SJCRH30 (cell line): Measurements from ENCODE around the gene IRF7. TPM values are rescaled to one million over a fixed set of nuclear protein-coding genes. Genes with fewer than 3 reads are reported as not detected.

Experiments
- DNase-seq, 2 experiments: peaks; one replicate each; pipeline ENCODE4 v3.0.0-alpha.2; 2015 to 2020
- H3K27ac ChIP-seq: fragments of 250-450 bp; sonication (Bioruptor Pico); 2 replicates; pipeline ENCODE4 v1.5.1; 2020; ENCODE audit warnings: mild to moderate bottlenecking, moderate library complexity
- H3K27me3 ChIP-seq: fragments of 250-450 bp; sonication (Bioruptor Pico); 2 replicates; pipeline ENCODE4 v1.5.1; 2020; ENCODE audit warnings: mild to moderate bottlenecking, moderate library complexity
- H3K36me3 ChIP-seq: fragments of 250-450 bp; sonication (Bioruptor Pico); 2 replicates; pipeline ENCODE4 v1.5.1; 2020; ENCODE audit warnings: mild to moderate bottlenecking, moderate library complexity
- H3K4me1 ChIP-seq: fragments of 250-450 bp; sonication (Bioruptor Pico); 2 replicates; pipeline ENCODE4 v1.5.1; 2020; ENCODE audit warnings: mild to moderate bottlenecking, moderate library complexity
- H3K4me3 ChIP-seq: fragments of 250-450 bp; sonication (Bioruptor Pico); 2 replicates; pipeline ENCODE4 v1.5.1; 2020; ENCODE audit warnings: mild to moderate bottlenecking, moderate library complexity
- H3K9me3 ChIP-seq: fragments of 250-450 bp; sonication (Bioruptor Pico); replicated peaks from 2 replicates; pipeline ENCODE4 v1.5.1; 2020; ENCODE audit warnings: mild to moderate bottlenecking, moderate library complexity
- total RNA-seq: library from RNA; depleted of rRNA; stranded (reverse); fragments of >200 nt; shearing (Covaris generic); gene quantifications from 2 replicates; pipeline ENCODE4 v1.2.3, GENCODE V29; 2014

The IRF7 gene
- total RNA-seq, 1 experiment from 2014 or later: 5.8 TPM

DNA sequence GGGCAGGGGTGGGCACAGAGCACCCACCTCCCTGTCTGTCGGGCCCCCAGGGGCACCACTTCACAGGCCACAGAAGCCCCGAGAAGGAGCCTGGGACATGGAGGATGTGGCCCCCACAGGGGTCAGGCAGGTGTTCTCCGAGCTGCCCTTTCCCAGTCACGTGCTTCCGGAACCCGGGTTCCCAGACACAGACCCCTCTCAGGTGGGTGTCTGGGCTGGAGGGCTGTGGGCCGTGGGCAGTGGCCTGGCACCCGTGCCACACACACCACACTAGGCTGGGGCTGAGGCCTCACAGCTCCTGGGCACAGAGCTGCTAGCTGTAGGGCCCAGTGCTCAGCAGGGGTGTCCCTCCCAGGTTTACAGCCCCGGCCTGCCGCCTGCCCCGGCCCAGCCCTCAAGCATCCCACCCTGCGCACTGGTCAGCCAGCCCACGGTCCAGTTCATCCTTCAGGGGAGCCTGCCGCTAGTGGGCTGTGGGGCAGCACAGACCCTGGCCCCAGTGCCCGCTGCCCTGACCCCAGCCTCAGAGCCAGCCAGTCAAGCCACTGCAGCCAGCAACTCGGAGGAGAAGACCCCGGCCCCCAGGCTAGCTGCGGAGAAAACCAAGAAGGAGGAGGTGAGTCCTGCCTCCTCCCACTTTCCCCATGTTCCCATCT, 5.5 kb downstream of the IRF7 start:
- no peak overlapping the region for H3K4me3 ChIP-seq
- H3K27me3 ChIP-seq: no peaks in the 10 kb centered on the region
- DNase-seq: no peak
- no peaks in the 10 kb centered on the region for H3K9me3 ChIP-seq
- H3K27ac ChIP-seq: no peak overlapping the region
- peaks cover 66% of the 10 kb centered on the region for H3K36me3 ChIP-seq
- peaks cover 34% of the 10 kb centered on the region for H3K4me1 ChIP-seq

DNA sequence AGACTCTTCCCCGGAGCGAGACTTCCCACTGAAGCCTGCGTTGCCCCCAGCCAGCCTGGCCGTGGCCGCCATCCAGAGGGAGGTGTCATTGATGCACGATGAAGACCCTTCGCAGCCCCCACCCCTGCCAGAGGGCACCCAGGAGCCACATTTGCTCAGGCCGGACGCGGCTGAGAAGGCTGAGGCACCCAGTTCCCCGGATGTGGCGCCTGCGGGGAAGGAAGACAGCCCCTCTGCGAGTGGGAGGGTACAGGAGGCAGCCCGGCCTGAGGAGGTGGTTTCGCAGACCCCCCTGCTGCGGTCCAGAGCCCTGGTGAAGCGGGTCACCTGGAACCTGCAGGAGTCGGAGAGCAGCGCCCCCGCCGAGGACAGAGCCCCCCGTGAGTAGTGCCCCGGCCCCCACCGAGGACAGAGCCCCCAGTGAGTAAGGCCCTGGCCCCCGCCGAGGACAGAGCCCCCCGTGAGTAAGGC, 6.4 kb downstream of the IRF7 start:
- H3K9me3 ChIP-seq: no peaks in the 10 kb centered on the region
- peaks cover 34% of the 10 kb centered on the region for H3K4me1 ChIP-seq
- DNase-seq: no peak
- H3K27ac ChIP-seq: no peak overlapping the region
- no peak overlapping the region for H3K4me3 ChIP-seq
- H3K36me3 ChIP-seq: peaks cover 72% of the 10 kb centered on the region
- H3K27me3 ChIP-seq: no peaks in the 10 kb centered on the region

DNA sequence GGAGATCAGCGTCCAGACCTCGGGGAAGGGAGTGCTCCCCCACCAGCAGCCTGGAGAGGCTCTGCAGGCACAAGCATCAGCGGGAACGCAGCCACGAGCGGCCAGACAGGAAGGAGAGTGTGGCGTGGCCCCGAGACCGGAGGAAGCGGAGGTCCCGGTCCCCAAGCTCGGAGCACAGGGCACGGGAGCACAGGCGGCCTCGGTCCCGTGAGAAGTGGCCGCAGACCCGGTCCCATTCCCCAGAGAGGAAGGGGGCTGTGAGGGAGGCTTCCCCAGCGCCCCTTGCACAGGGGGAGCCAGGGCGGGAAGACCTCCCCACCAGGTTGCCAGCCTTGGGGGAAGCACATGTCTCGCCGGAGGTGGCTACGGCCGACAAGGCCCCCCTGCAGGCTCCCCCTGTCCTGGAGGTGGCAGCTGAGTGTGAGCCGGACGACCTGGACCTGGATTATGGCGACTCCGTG, 6.9 kb downstream of the IRF7 start:
- H3K4me1 ChIP-seq: peaks cover 28% of the 10 kb centered on the region
- DNase-seq: no peak
- no peaks in the 10 kb centered on the region for H3K27me3 ChIP-seq
- H3K27ac ChIP-seq: no peak overlapping the region
- peaks cover 76% of the 10 kb centered on the region for H3K36me3 ChIP-seq
- no peaks in the 10 kb centered on the region for H3K9me3 ChIP-seq
- H3K4me3 ChIP-seq: no peak overlapping the region

DNA sequence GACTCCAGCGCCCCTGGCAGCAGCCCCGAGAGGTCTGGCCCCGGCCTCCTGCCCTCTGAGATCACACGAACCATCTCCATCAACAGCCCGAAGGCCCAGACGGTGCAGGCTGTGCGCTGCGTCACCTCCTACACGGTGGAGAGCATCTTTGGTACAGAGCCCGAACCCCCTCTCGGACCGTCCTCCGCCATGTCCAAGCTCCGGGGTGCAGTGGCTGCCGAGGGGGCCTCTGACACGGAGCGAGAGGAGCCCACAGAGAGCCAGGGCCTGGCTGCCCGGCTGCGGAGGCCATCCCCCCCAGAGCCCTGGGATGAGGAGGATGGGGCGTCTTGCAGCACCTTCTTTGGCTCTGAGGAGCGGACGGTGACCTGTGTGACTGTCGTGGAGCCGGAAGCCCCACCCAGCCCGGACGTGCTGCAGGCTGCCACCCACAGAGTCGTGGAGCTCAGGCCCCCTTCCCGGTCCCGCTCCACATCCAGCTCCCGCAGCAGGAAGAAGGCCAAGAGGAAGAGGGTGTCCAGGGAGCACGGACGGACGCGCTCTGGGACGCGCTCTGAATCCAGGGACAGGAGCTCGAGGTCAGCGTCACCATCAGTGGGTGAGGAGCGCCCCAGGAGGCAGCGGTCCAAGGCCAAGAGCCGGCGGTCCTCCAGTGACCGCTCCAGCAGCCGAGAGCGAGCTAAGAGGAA, 7.6 kb downstream of the IRF7 start:
- no peak overlapping the region for H3K27ac ChIP-seq
- no peaks in the 10 kb centered on the region for H3K27me3 ChIP-seq
- no peak overlapping the region for H3K4me3 ChIP-seq
- peaks cover 24% of the 10 kb centered on the region for H3K4me1 ChIP-seq
- H3K36me3 ChIP-seq: peaks cover 79% of the 10 kb centered on the region
- DNase-seq: no peak
- H3K9me3 ChIP-seq: no peaks in the 10 kb centered on the region

DNA sequence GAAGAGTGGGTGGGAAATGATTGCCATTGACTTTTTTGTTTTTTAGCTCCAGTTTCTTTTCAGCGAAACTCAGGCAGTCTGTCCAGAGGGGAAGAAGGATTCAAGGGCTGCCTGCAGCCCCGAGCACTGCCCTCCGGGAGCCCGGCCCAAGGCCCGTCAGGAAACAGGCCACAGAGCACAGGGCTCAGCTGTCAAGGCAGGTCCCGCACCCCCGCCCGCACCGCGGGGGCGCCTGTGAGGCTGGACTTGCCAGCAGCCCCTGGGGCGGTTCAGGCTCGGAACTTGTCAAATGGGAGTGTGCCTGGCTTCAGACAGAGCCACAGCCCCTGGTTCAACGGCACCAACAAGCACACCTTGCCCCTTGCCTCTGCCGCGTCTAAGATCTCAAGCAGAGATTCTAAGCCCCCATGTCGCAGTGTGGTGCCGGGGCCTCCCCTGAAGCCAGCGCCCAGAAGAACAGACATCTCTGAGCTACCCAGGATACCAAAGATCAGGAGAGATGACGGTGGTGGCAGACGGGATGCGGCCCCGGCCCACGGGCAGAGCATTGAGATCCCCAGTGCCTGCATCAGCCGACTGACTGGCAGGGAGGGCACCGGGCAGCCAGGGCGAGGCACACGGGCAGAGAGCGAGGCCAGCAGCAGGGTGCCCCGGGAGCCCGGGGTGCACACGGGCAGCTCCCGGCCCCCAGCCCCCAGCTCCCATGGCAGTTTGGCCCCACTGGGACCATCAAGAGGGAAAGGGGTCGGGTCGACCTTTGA, 8.6 kb downstream of the IRF7 start:
- no peaks in the 10 kb centered on the region for H3K27me3 ChIP-seq
- H3K4me3 ChIP-seq: no peak overlapping the region
- no peaks in the 10 kb centered on the region for H3K9me3 ChIP-seq
- peaks cover 82% of the 10 kb centered on the region for H3K36me3 ChIP-seq
- peaks cover 15% of the 10 kb centered on the region for H3K4me1 ChIP-seq
- no peak overlapping the region for H3K27ac ChIP-seq
- DNase-seq: no peak

DNA sequence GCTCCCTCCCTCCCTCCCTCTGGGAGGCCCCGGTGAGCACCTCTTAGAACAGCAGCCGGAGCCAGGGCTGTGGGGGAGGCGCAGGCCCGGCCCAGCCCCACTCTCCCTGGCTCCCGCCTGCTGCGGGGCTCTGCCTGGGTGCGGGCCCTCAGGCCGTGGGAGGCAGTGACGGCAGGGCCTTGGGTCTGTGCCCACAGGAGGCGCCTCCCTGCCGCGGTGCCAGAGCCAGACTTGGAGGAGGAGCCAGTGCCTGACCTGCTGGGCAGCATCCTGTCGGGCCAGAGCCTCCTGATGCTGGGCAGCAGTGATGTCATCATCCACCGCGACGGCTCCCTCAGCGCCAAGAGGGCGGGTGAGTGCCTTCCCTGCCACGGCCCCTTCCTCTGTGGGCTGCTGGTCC, 9.5 kb downstream of the IRF7 start:
- no peaks in the 10 kb centered on the region for H3K27me3 ChIP-seq
- peaks cover 84% of the 10 kb centered on the region for H3K36me3 ChIP-seq
- H3K4me3 ChIP-seq: no peak overlapping the region
- H3K27ac ChIP-seq: no peak overlapping the region
- H3K4me1 ChIP-seq: peaks cover 6% of the 10 kb centered on the region
- H3K9me3 ChIP-seq: no peaks in the 10 kb centered on the region
- DNase-seq: no peak

DNA sequence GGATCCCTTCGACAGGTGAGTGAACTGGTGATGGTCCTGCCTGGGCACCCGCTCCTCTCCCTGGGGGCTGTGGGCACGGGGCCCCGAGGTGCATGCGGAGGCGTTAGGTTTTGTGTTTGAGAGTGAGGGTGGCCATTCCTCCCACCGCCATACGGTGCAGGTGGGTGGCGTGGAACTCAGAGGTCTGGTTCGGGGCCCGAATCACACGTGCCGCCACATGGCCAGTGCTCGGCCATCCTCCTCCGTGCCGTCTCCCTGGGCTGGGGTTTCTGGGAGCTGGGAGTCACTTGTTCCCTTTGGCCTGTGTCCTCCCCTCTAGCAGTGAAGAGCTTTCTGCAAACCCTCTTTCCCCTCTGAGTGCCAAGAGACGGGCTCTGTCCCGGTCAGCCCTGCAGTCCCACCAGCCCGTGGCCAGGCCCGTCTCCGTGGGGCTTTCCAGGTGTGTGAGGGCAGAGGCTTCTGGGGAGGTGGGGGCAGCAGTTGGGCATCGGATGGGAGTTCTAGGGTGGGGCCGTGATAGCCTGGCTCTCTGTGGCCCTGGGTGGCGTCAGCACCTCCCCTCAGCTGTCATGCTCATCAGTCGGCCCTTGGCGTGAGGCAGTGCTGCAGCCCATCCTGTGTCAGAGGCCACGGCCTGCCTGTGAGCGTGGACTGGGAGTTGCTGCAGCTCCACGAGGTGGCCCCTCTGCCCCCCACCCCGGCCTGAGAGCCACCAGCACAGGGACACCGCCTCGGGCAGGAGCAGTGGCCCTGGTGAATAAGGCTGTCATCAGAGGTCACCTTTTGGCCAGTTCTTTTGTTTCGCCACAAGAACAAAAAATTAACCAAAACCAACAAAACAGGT, 10.2 kb downstream of the IRF7 start:
- H3K4me1 ChIP-seq: no peaks in the 10 kb centered on the region
- no peaks in the 10 kb centered on the region for H3K27me3 ChIP-seq
- H3K36me3 ChIP-seq: peaks cover 84% of the 10 kb centered on the region
- no peak overlapping the region for H3K27ac ChIP-seq
- H3K9me3 ChIP-seq: no peaks in the 10 kb centered on the region
- DNase-seq: no peak
- no peak overlapping the region for H3K4me3 ChIP-seq

DNA sequence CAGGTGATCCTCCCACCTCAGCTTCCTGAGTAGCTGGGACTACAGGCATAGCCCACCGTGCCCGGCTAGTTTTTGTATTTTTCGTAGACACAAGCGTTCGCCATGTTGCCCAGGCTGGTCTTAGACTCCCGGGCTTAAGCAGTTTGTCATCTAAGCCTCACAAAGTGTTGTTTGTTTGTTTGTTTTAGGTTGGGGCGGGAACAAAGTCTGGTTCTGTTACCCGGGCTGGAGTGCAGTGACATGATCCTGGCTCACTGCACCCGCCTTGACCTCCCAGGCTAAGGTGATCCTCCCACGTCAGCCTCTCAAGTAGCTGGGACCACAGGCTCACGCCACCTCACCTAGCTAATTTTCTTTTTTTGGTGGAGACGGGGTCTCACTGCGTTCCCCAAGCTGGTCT, 12.6 kb downstream of the IRF7 start:
- H3K4me3 ChIP-seq: no peak overlapping the region
- H3K27ac ChIP-seq: no peak overlapping the region
- no peaks in the 10 kb centered on the region for H3K4me1 ChIP-seq
- H3K9me3 ChIP-seq: no peaks in the 10 kb centered on the region
- H3K27me3 ChIP-seq: no peaks in the 10 kb centered on the region
- H3K36me3 ChIP-seq: peaks cover 82% of the 10 kb centered on the region
- DNase-seq: no peak

DNA sequence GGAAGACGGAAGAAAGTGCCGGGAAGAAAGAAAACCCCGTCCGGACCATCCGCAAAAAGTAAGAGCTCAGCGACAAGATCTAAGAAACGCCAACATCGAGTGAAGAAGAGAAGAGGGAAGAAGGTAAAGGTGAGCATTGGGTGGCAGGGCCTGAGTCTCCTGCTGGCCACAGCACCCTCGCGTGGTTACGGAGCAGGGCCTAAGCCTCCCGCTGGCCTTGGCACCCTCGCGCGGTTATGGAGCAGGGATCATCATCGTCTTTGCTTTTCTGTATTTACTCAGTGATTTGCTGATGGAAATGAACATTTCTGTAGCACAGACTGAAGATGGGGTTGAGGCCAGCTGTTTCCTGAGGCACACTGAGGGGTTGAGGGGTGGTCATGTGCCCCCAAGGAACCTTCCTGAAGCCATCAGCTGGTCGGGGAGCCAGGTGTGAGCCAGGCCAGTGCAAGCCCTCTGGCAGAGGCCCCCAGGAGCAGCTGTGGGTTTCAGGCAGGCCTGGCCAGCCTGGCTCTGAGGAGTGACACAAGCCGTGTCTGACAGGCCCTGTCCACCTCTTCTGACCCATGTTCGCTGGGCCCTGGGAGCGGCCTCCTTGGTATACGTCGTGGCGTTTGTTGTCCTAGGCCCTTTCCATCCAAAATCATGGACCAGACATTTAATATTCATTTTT, 14.0 kb downstream of the IRF7 start:
- H3K9me3 ChIP-seq: no peaks in the 10 kb centered on the region
- no peaks in the 10 kb centered on the region for H3K27me3 ChIP-seq
- H3K27ac ChIP-seq: no peak overlapping the region
- no peak overlapping the region for H3K4me3 ChIP-seq
- H3K4me1 ChIP-seq: no peaks in the 10 kb centered on the region
- H3K36me3 ChIP-seq: peaks cover 76% of the 10 kb centered on the region
- no peak for DNase-seq

DNA sequence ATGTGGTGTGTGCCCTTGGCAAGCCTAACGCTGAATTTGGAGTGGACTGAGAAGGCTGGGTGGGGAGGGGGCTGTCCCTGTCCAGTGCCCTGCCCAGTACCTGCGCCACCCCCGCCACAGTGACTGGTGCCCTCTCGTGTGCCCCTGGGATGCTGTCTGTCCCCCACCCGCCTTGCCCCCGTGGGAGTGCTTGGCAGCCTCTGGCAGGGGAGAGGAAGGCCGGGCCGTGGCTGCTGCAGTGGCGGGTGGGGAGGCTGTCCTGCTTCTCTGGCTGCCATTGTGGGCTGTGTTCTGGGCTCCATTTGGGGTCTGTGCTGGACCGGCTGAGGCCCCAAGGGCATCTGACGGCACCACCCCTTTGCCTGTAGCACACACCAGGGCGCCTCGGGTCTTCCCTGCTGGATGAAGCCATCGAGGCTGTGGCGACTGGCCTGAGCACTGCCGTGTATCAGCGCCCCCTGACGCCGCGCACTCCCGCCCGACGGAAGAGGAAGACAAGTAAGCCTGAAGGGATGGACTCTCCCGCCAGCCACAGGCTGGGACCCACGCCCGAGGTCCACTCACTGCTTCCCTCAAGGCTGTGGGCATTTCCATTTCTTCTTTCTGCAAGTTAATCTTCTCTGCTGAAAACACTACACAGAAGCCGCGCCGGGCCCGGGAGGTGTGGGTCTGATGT, 17.6 kb downstream of the IRF7 start:
- H3K27ac ChIP-seq: no peak overlapping the region
- H3K36me3 ChIP-seq: peaks cover 78% of the 10 kb centered on the region
- no peak for DNase-seq
- no peaks in the 10 kb centered on the region for H3K9me3 ChIP-seq
- H3K4me1 ChIP-seq: no peaks in the 10 kb centered on the region
- H3K4me3 ChIP-seq: no peak overlapping the region
- H3K27me3 ChIP-seq: no peaks in the 10 kb centered on the region

DNA sequence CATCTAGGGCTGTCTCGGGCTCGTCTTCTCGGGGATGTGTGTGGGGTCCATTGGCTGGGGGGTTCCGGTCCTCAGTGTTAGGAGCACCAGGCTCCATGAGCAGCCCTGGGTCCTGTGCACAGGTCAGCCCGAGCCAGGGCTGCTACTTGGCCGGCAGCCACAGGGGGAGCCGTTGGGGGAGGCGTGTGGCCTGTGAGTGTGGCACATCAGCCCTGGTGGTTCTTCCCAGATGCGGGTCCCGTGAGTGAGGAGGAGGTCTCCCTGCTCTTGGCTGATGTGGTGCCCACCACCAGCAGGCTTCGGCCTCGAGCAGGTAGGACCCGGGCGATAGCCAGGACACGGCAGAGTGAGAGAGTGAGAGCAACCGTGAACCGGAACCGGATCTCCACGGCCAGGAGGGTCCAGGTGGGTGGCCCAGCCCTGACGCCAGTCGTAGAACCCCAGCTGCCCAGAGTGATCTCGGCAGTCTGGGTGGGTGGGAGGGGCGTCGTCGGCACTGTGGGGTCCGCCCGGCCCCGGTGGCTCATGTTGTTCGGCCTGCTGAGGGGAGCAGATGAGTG, 18.5 kb downstream of the IRF7 start:
- Histone ChIP-seq H3K27ac (no peak overlapping the region), H3K4me1 (no peaks in the 10 kb centered on the region), H3K4me3 (no peak overlapping the region), H3K9me3 (no peaks in the 10 kb centered on the region), H3K36me3 (peaks cover 80% of the 10 kb centered on the region), H3K27me3 (no peaks in the 10 kb centered on the region)
- no peak for DNase-seq

DNA sequence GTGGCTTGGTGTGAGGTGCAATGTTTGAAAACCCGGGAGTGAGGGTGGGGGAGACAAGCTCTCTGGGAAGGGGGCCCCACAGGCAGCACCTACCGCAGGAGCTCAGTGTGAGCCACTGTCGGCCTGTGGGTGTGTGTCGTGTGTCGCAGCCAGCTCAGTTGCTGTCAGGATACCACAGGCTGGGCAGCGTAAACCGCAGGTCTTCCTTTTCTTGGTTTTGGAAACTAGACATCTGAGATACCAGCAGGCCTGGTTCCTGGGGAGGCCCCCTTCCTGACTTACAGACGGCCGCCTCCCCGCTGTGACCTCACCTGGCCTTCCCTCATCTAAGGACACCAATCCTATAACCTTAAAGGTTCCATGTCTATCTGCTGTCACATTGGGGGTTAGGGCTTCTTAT, 19.4 kb downstream of the IRF7 start:
- H3K4me3 ChIP-seq: no peak overlapping the region
- H3K4me1 ChIP-seq: no peaks in the 10 kb centered on the region
- no peak overlapping the region for H3K27ac ChIP-seq
- H3K27me3 ChIP-seq: no peaks in the 10 kb centered on the region
- no peaks in the 10 kb centered on the region for H3K9me3 ChIP-seq
- peaks cover 77% of the 10 kb centered on the region for H3K36me3 ChIP-seq
- no peak for DNase-seq

DNA sequence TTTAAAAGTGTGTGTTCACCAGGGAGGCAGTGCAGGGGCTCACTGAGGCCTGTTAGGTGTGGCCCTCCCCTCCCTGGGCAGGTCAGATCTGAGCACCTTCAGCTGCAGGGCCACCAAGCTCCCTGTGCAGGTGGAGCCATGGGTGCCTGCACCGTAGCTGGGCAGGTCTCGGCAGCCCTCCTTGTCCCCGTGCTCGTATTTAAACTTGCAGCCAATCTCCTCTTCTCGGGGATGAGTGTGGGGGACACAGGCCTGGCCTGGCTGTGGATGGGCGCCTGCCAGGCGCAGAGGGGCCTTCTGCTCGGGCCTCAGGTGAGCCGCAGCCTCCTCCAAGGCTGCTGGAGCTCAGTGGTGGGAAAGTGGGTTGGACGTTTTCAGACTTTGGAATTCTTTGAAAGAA, 20.4 kb downstream of the IRF7 start:
- Histone ChIP-seq H3K36me3 (peaks cover 78% of the 10 kb centered on the region), H3K27me3 (no peaks in the 10 kb centered on the region), H3K4me3 (no peak overlapping the region), H3K27ac (no peak overlapping the region), H3K9me3 (no peaks in the 10 kb centered on the region), H3K4me1 (no peaks in the 10 kb centered on the region)
- no peak for DNase-seq
